KOPT-K1 (cell line): Measurements from ENCODE around the gene TMEM39A.

ENCODE experiments used
- H3K27ac ChIP-seq: fragments of 200-600 bp; sonication (generic); 2 replicates; pipeline ENCODE4 v1.5.1; 2016; ENCODE audit warnings: antibody characterized with exemption, mild to moderate bottlenecking, low read depth, low read length; ENCODE audit not compliant: poor library complexity, severe bottlenecking
- H3K36me3 ChIP-seq: fragments of 200-600 bp; sonication (generic); 2 replicates; pipeline ENCODE4 v1.5.1; 2017; ENCODE audit warnings: antibody characterized with exemption, mild to moderate bottlenecking, low read length, moderate library complexity; ENCODE audit not compliant: insufficient read depth
- H3K9me3 ChIP-seq: fragments of 200-600 bp; sonication (generic); 2 replicates; pipeline ENCODE4 v1.5.1; 2017; ENCODE audit warnings: antibody characterized with exemption, low read length, mild to moderate bottlenecking; ENCODE audit not compliant: insufficient read depth, poor library complexity, severe bottlenecking

The TMEM39A gene

DNA sequence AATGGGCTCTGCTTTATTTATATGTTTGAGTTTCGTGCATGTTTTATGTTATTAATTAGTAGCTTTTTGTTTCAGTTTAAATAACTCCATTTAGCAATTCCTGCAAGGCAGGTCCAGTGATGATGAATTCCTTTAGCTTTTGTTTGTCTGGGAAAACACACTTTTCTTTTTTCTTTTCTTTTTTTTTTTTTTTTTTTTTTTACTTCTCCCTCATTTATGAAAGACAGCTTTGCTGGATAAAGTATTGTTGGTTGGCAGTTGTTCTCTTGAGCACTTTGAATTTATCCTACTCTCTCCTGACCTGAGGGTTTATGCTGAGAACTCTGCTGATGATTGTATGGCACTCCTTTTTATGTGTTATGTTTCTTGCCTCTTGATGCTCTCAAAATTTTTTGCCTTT lies 35.7 kb downstream of the TMEM39A start:
- Histone ChIP-seq H3K9me3 (peaks cover 69% of the 10 kb centered on the region), H3K36me3 (peaks cover 48% of the 10 kb centered on the region)

DNA sequence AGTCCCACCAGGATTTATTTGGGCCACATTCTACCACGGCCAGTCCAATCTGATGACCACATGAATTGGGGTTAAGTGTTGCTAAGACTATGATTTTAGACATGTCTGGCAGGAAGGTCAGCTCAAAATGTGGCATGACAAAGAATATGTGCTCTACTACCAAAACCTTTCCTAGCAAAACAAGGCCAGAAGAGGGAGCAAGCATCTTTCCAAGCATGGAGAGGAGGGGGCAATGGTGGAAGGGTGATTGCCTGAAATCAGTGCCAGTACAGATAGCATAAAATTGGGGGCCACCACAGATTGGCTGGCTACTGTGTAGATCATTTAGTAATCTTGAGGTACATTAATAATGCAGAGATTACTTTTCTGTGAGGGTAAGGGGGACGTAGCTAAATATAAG lies 43.2 kb downstream of the TMEM39A start:
- Histone ChIP-seq H3K9me3 (peaks cover 4% of the 10 kb centered on the region), H3K27ac (no peak overlapping the region), H3K36me3 (no peaks in the 10 kb centered on the region)

More for the DNA sequence above, 35.7 kb downstream of the TMEM39A start:
- no peak overlapping the region for H3K27ac ChIP-seq

DNA sequence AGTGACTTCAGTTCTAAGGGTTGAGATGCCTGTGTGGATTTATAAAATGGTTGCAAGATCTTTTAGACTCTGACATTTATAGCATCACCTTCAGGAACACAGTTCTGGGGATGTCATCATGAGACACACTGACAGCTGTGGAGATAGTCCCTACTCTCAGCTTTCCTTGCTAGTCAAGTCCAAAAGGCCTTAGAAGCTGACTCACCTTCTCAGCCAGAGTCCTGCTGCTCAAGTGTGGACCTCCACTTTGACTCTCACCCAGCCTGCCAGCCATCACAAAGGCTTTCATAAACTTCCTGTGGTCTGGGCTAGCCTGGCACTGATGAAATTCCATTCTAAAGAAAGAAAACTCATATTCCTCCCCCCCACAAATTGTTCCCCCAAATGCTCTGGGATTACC lies 44.8 kb downstream of the TMEM39A start:
- Histone ChIP-seq H3K9me3 (no peaks in the 10 kb centered on the region), H3K27ac (no peak overlapping the region), H3K36me3 (no peaks in the 10 kb centered on the region)

DNA sequence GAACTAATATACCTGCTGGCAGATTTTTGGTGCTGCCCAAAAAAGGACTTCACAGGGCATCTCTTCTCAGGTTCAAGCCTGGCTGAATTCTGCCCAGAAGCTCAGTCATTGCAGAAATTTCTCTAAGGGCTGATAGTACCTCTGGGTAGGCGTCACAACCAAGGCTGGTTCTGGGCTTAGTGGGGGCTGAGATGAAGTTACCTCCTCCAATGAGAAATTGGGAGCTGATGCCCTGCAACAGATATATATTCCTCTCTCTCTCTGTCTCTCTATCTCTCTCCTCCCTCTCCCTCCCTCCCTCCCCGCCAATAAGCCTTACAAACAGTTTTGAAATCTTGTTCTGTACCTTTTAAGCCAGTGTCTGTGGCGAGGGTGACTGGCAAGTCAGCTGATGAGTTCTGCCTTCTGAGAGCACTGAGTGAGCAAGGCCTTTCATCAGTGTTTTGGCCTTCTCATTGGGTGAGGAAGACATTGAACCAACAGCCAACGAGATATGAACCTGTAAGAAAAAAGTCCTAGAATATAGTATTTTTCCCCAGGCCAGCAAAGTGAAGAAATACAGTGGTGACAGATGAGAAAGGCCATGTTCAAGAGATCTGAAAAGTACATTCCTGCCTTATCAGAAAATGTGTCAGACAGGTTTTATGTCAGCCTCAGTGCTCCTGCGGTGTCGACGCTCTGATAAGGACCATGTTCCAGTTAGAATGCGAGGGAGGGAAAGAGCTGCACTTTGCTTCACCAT lies 45.5 kb downstream of the TMEM39A start:
- H3K9me3 ChIP-seq = no peaks in the 10 kb centered on the region
- H3K36me3 ChIP-seq = no peaks in the 10 kb centered on the region
- no peak overlapping the region for H3K27ac ChIP-seq

DNA sequence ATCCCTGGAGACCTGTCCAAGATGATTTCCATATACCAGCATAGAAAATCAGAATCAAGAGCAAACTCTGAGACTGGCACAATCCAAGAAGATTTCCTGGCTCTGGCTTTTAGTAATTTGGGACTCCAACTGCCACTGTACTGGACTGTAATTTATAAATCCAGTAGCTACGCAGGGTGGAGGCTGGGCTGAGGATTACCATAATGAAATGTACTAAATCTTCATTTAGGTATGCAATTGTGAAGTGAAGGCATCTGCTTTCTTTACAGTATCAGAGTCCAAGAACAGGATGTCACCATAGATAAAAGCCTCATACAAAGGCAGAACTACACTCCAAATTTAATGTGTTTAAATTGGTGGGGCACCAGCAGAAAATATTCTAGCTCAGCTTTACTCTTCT lies 46.5 kb downstream of the TMEM39A start:
- no peaks in the 10 kb centered on the region for H3K9me3 ChIP-seq
- H3K27ac ChIP-seq = no peak overlapping the region
- no peaks in the 10 kb centered on the region for H3K36me3 ChIP-seq

DNA sequence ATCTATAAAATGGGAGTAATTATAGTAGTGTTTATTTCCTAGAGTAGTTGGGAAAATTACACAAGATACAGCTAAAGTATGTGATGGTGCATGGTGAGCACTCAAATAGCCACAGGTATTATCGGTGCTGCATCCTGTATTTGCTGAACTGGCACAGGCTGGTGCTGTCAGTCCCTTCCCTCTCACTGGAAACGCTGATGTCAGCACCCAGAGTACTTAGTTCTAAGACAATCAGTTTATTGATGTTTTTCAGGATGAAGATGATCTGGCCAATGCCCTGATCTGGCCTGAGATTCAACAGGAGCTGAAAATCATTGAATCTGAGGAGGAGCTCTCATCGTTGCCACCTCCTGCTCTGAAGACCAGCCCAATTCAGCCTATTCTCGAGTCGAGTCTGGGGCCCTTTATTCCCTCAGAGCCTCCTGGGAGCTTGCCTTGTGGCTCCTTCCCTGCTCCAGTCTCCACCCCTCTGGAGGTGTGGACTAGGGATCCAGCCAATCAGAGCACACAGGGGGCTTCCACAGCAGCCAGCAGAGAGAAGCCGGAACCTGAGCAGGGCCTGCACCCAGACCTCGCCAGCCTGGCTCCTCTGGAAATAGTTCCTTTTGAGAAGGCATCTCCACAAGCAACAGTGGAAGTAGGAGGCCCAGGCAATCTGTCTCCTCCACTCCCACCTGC lies 49.7 kb downstream of the TMEM39A start:
- H3K36me3 ChIP-seq = no peaks in the 10 kb centered on the region
- H3K9me3 ChIP-seq = no peaks in the 10 kb centered on the region
- H3K27ac ChIP-seq = no peak overlapping the region

DNA sequence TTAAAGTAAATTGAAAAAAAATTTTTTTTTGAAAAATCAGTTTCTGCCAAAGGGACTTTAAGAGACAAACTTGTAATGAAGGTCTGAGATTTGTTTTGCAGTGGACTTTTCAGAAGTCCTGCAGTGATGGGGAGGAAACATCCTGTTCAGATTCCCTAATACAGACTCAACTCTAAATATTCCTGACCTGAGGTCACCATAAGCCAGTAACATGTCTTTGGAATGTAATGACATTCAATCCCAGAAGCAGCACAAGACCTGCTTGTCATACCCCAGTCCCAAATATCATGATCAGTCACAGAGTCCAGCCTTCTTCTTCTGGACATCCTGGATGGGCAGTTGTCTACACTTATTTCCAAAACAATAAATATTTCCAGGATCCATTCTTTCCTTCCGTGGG lies 53.6 kb downstream of the TMEM39A start:
- Histone ChIP-seq H3K9me3 (no peaks in the 10 kb centered on the region), H3K36me3 (no peaks in the 10 kb centered on the region), H3K27ac (no peak overlapping the region)

DNA sequence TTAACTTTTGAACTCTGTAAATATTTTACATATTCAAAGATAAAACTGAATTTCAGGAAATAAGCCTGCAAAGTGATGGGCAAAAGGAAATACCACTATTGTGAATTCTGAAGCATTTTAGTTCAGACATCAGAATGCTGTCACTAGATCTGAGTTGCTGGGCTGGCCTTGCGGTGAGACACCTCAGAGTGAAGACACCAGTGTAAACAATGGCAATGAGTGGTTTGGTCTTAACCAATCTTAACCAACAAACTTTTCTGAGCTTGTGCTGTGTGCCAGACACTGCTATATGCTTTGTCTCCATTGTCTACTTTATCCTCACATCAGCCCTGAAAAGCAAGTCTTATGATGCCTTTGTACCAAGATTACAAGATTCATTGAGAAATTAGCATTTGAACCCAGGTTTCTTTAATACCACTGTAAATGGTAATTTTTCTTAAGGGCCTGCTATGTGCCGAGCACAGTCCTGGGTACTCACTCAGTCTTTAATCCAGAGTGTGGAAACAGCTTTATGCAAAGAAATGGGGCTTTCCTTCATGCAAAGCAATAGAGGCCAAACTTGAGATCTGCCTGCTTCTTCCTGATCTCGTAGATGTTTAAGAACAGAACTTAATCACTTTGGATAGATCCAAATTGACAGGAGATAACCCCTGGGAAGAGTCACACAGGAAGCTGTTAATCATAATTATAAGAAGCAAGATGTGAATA lies 55.0 kb downstream of the TMEM39A start:
- Histone ChIP-seq H3K36me3 (no peaks in the 10 kb centered on the region), H3K9me3 (no peaks in the 10 kb centered on the region), H3K27ac (no peak overlapping the region)

DNA sequence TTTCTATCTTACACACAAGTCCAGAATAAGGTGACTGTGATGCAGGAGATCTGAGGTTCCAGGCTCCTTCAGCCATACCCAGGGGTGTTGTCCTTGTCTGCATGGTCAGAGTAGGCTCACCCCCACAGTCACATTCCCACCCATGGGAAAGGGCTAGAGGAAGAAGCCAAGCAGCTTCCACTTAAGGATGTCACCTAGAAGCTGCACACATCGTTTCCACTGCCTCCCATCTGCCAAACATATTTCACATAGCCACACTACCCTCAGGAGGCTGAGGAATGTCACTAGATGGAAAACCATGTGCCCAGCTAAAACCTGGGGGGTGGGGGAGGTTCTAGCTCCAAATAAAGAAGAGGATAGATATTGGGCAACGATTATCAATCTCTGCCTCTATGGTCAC lies 58.1 kb downstream of the TMEM39A start:
- no peaks in the 10 kb centered on the region for H3K36me3 ChIP-seq
- no peak overlapping the region for H3K27ac ChIP-seq
- H3K9me3 ChIP-seq = no peaks in the 10 kb centered on the region

DNA sequence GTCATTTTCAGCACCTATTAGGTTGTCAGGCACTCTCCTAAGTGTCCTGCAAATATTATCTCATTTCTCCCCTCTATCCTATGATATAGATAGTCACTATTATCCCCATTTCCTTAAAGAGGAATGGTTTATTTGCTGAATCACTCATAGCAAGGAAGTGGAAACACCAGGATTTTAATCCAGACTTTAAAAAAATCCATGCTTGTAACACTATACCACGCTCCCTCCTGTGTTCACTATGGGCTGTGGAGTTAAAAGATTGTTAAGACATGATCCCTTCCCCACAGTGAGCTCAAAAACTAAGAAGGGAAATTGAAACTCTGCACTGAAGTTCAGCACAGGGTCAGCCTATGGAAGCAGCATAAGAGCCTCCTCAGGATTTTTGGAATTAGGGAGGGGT lies 60.2 kb downstream of the TMEM39A start:
- H3K36me3 ChIP-seq = no peaks in the 10 kb centered on the region

DNA sequence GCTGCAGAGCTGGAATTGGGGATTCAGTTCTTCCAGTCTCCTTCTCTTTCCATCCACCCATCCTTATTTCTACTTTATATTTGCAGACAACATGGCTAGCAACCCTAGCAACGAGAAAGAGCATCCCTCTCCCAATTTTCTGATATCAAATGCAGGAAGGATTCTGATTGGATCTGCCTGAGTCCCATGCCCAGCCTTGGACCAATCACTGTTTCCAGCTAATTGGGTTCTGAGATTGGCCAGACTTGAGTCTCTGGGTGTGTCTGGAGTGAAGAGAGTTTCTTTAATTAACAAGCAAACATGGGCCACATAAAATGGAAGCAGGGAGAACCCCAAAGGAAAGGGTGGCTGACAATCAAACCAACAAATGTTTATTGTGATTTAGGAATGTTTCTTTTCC lies 60.6 kb downstream of the TMEM39A start:
- Histone ChIP-seq H3K9me3 (no peaks in the 10 kb centered on the region), H3K27ac (no peak overlapping the region)

More for the DNA sequence above, 60.2 kb downstream of the TMEM39A start:
- H3K27ac ChIP-seq = no peak overlapping the region
- H3K9me3 ChIP-seq = no peaks in the 10 kb centered on the region

DNA sequence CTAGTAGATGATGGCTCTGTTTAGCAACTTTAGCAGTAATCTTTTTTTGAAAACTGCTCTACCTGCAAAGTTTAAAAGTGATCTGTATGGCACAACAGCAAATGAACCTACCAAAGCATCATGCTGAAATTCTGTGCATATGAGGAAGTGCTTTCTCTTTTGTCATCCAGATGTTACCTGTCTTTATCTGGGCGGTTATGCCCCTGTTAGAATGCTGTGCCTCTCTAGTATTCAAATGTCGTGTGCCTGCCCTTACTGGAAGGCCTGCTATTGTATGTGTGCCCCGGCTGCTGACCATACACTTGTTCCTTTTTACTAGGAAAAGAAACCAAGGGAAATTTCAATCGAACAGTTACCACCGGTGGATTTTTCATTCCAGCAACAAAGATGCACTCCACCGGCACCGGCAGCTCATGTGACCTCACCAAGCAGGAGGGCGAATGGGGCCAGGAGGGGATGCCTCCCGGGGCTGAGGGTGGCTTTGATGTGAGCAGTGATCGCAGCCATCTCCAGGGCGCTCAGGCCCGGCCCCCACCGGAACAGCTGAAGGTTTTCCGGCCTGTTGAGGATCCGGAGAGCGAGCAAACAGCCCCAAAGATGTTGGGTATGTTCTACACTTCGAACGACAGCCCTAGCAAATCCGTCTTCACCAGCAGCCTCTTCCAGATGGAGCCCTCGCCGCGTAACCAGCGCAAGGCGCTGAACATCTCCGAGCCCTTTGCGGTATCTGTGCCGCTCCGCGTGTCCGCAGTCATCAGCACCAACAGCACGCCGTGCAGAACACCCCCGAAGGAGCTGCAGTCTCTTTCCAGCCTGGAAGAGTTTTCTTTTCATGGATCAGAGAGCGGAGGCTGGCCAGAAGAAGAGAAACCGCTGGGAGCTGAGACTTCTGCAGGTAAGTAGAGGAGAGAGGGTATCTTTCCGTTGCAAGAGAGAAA lies 61.6 kb downstream of the TMEM39A start:
- Histone ChIP-seq H3K9me3 (no peaks in the 10 kb centered on the region), H3K27ac (no peak overlapping the region), H3K36me3 (no peaks in the 10 kb centered on the region)

More for the DNA sequence above, 60.6 kb downstream of the TMEM39A start:
- H3K36me3 ChIP-seq = no peaks in the 10 kb centered on the region

DNA sequence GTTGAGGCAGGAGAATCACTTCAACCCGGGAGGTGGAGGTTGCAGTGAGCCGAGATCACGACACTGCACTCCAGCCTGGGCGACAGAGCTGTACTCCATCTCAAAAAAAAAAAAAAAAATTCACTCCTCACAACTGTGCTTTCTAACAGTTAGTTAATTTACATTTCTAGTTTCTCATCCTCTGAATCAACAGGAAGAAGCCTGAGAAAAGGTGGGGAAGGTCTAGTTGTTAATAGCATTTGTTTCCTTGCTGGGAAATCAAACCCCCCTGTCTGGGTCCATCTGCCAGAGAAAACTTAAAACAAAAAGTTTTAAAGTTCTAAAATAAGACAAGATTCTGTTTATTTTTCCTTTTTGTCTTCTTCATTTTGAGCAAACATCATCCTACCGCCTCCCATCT lies 62.3 kb downstream of the TMEM39A start:
- Histone ChIP-seq H3K36me3 (no peaks in the 10 kb centered on the region), H3K27ac (no peak overlapping the region), H3K9me3 (no peaks in the 10 kb centered on the region)

DNA sequence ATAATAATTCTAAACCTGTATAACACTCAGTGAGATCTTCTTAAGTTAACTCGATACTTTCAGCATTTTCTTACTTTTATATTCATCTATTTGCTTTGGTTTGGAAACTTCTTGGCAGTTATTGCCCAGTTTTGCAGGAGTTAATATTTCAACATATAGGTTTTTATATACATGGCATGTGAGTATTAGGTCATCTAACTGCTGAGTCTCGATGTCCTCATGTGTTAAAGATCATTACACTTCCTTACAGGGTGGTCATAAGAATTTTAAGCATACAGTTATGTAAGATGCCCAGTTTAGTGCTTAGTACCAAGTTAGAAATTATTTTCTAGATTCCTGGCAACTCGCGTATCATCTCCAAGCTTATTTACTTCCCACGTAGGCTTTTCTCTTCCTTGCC lies 62.9 kb downstream of the TMEM39A start:
- H3K36me3 ChIP-seq = no peaks in the 10 kb centered on the region
- H3K9me3 ChIP-seq = no peaks in the 10 kb centered on the region
- no peak overlapping the region for H3K27ac ChIP-seq

DNA sequence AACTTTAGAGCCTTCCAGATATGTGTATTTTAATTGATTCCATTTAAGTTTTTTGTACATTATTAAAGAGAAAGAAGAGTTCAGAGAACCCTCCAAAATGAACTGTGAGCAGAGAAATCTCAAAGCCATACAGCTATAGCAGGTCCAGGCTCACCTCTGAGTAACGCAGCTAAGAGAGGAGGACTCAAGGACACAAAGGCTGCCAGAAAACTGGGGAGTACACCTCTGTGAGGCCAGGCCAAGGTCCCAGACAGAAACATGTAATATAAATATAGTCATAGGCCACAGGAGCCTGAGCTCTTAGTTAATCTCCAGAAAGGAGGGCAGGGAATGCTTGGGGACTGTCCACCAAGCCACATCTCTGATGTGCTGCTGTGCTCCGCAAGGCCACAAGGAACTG lies 66.5 kb downstream of the TMEM39A start:
- Histone ChIP-seq H3K9me3 (no peaks in the 10 kb centered on the region), H3K36me3 (no peaks in the 10 kb centered on the region), H3K27ac (no peak overlapping the region)
